GM20000 (cell line): Measurements from ENCODE around the gene ASTN2.

Experiments used
- DNase-seq: peaks from one replicate; pipeline ENCODE4 v3.0.0; 2012; ENCODE audit warnings: low spot score
- TF ChIP-seq, protein P1 (sequence below): IDR thresholded peaks from 2 replicates; pipeline ENCODE4 v1.5.1; 2012; ENCODE audit warnings: mild to moderate bottlenecking, control low read depth; ENCODE audit errors: extremely low read depth, missing control alignments

Gene ASTN2

DNA sequence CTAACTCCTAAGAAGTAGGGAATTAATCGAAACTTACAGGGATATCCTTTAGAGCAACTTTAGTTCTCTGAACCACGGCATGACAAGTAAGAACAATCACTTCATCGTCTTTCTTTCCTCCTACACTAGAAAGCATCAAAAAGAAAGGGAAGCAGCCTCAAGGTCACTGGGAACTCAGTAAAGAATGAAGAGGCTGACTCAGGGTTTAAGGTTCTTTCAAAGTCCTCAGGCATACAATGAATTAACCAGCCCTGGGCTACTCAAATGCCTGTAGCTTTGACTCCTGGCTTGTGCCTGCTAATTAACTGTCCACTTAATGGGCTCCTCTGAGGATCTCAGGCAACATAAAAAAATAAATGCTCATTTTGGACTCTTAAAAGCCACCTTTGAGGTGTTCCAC lies 625.8 kb downstream of the ASTN2 start:
- TF ChIP-seq, protein P1, sequence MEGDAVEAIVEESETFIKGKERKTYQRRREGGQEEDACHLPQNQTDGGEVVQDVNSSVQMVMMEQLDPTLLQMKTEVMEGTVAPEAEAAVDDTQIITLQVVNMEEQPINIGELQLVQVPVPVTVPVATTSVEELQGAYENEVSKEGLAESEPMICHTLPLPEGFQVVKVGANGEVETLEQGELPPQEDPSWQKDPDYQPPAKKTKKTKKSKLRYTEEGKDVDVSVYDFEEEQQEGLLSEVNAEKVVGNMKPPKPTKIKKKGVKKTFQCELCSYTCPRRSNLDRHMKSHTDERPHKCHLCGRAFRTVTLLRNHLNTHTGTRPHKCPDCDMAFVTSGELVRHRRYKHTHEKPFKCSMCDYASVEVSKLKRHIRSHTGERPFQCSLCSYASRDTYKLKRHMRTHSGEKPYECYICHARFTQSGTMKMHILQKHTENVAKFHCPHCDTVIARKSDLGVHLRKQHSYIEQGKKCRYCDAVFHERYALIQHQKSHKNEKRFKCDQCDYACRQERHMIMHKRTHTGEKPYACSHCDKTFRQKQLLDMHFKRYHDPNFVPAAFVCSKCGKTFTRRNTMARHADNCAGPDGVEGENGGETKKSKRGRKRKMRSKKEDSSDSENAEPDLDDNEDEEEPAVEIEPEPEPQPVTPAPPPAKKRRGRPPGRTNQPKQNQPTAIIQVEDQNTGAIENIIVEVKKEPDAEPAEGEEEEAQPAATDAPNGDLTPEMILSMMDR: no peak
- DNase-seq: no peak

DNA sequence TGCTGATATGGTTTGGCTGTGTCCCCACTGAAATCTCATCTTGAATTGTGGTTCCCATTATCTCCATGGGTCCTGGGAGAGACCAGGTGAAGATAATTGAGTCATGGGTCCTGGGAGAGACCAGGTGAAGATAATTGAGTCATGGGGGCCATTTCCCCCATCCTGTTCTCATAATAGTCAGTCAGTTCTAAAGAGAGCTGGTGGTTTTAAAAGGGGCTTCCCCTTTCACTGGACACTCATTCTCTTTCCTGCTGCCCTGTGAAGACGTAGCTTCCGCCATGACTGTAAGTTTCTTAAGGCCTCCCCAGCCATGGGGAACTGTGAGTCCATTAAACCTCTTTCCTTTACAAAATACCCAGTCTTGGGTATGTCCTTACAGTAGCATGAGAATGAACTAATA lies 628.1 kb downstream of the ASTN2 start:
- no peak for DNase-seq
- TF ChIP-seq, protein P1: no peak

DNA sequence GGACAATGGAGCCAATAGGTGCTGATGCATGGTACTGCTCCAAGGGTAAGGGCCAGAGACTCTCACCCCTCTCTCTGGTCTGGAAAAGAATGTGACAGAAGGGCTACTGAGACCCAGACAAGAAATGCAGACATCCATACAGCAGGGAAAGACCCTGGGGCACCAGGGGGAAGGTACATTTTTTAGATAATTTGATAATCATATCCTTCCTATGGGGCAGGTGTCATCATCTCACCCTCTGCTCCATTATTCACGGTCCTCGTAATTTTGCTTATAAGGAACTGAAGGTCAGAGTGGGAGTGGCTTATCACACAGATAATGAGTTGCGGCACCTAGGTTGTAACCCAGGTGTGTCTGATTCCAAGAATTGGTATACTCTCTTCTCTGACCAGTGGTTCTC lies 637.7 kb downstream of the ASTN2 start:
- TF ChIP-seq, protein P1: no peak

DNA sequence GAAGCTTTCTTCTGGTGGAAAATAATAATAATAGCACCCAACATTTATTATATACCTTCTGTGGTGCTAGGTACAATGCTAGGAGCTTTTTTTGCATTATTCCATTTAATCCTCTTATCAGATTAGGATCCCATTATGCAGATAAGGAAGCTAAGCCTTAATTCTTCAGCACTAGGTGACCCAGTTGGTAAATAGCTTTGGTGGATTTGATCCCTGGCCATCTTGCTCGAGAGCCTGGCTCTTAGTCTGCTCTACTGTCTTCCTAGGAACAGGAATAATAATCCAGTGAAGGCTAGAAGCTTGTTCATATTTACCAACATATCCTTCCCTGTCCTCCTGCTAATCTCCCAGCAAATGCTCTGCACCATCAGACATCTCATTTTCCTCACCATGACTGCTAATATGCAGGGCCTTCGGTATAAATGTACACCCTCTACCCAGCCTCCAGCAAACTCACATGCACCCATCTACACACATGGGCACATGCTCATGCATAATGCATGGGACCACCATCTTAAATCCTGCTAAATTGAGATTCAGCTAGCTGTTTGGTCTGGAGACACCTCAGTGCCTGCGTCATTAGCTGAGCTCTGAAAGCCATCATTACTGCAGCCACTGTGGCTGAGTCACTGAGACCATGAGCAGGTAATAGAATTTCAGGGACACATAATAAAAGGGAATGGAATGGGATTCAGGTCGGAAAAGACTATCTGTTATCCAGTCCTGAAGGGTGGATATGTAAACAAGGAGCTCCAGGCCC lies 640.3 kb downstream of the ASTN2 start:
- TF ChIP-seq, protein P1: no peak
- DNase-seq: no peak

More for the DNA sequence above, 637.7 kb downstream of the ASTN2 start:
- DNase-seq: no peak

DNA sequence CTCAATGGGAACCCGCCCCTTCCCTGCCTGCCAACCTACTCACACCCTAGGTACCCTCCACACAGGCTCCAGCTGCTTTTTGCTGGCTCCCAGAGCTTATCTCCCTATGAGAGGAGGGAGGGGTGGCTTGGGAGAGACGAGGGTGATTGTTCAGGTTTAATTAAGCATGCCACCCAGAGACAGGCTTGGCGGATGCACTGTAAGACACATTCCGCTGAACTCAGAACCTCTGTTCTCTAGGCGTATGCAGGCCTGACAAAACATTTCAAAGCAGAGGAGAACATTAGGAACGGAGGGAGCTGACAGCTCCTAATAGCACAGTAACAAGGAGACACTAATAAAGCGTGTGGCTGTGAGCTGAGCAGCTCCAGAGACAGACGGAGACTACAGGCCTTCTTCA lies 647.6 kb downstream of the ASTN2 start:
- TF ChIP-seq, protein P1: no peak
- no peak for DNase-seq

DNA sequence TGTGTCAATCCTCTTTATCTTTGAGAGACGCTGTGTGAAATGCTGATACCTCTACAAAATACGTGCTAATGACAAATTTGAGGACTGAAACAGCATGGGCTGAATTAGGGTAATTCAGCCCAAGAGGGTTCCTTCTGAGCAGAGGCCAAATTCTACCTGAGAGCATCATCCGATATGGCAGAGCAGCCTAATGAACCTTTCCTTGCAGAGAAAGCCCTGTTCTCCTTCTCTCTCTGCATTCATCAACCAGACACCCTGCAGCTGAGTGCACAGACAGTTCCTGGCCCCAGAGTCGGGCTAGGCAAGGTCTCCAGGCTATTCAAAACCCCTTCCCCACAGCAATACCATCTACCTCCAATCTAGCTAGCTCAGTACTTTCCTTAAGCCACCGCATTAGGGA lies 649.8 kb downstream of the ASTN2 start:
- TF ChIP-seq, protein P1: no peak
- no peak for DNase-seq

DNA sequence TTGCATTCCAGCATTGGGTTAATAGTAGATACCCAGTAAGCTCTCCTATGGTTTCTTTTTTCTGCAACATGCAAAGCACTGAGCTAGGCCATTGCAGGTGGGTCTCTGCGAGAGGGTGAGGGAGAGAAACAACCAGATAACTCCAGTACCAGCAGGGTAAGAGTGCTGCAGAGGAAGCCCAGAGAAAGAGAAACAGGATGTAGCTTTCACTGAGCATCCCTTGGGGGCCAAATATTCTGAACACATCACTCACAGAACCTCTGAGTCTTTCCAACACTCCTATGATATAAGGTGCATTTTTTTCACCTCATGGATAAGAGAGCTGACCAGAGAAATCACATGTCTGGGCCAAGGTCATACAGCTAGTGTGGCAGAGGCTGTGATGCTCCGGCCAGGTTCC lies 651.1 kb downstream of the ASTN2 start:
- TF ChIP-seq, protein P1: no peak
- DNase-seq: no peak
